ENCODE data around the gene PXK. TPM values are rescaled to one million over a fixed set of nuclear protein-coding genes. Genes with fewer than 3 reads are reported as not detected.

PXK gene
- total and polyA plus RNA-seq, 4 donors = 6.0 to 15.9 (median 12.6) TPM

DNA sequence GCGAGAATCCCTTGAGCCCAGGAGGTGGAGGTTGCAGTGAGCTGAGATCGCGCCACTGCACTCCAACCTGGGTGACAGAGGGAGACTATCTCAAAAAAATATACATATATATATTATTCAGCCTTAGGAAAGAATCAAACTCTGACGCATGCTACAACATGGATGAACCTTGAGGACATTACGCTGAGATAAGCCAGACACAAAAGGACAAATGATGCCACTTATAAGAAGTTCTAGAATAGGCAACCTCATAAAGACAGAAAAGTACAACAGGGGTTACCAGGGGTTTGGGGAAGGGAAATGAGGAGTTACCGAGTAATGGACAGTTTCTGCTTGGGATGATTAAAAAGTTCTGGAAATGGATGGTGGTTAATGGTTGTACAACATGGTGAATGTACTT, 100.2 kb downstream of the PXK start:
- Histone ChIP-seq H3K27ac (ENCODE audit: low read depth in 1 of 2, low read length in 2 of 2) (peak overlapping the region; percentile 97 to 99), H3K4me1 (ENCODE audit: control insufficient read depth in 4 of 4, insufficient read depth in 4 of 4, low read length in 3 of 4) (peaks cover 4 to 15% (median 11%) of the 10 kb centered on the region in 4 donors), H3K9me3 (ENCODE audit: control insufficient read depth in 4 of 4, low read length in 3 of 4) (no peaks in the 10 kb centered on the region), H3K4me3 (ENCODE audit: low read depth in 1 of 3, low read length in 3 of 3) (peak overlapping the region; percentile 89 to 95 (median 91)), H3K36me3 (ENCODE audit: control insufficient read depth in 4 of 4, insufficient read depth in 3 of 4, low read depth in 1 of 4, low read length in 3 of 4) (peaks cover 6 to 38% (median 28%) of the 10 kb centered on the region in 4 donors), H3K9ac (ENCODE audit: low read depth in 1 of 2, low read length in 2 of 2) (peak overlapping the region; percentile 72 to 89), H3K27me3 (ENCODE audit: control insufficient read depth in 4 of 4, insufficient read depth in 4 of 4, low read length in 3 of 4) (no peaks in the 10 kb centered on the region)
- DNase-seq (ENCODE audit: low spot score) = no peak
- TF ChIP-seq JUND (IDR thresholded peaks at IDR 0.05) (no peak), REST (IDR thresholded peaks at IDR 0.05) (no peak), ZBTB33 (IDR thresholded peaks at IDR 0.05) (no peak), YY1 (IDR thresholded peaks at IDR 0.05) (no peak), SP1 (IDR thresholded peaks at IDR 0.05) (no peak), HNF4A (conservative IDR thresholded peaks at IDR 0.05) (no peak), TAF1 (conservative IDR thresholded peaks at IDR 0.05) (no peak), RAD21 (IDR thresholded peaks at IDR 0.05) (no peak)
- 69% methylated on average over 6 of the region's 6 CpGs for WGBS

DNA sequence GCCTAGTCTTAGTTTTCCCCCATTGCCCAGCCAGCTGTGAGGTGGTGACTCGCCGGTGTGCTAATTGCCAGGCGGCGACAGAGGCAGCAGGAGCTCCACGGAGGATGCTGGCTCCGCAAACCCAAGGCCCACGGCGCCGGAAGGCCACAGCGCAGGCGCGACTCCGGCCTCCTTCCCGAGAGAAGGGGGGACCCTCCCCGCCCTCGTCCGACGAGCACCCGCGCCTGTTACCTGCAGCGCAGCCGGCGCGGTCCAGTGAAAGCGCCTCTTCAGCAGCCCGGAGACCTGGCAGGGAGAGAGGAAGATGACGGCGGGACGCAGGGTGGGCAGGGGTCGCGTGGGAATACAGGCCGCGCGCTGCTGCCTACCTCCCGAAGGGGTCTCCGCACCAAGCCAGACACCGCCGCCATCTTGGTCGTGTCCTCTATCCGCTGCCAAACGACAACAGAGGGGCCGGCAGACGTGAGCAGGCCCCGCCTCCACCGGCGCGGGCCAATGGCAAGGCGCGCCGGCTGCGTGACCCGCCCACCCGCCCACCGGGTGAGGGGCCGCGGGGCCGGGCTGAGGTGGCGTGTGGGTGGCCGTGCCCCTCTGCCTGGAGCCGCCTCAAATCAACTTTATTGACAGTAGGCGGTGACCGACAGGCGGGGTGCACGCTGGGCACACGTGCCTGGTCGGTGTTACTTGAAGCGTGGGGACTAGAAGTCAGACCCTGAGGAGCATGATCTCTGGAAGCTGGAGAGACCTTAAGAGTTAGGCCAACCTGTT, 100.9 kb downstream of the PXK start, which contains the start of gene PDHB:
TSS of gene PDHB (minus strand) at position 433 of the 768 bp plus-strand sequence. CDS start at position 410, 23 bp downstream.
- WGBS = under 1% methylated on average over 67 of the region's 67 CpGs
- DNase-seq (ENCODE audit: low spot score) = peak; percentile 89
- H3K4me1 ChIP-seq (ENCODE audit: control insufficient read depth in 4 of 4, insufficient read depth in 4 of 4, low read length in 3 of 4) = peaks cover 4 to 15% (median 11%) of the 10 kb centered on the region in 4 donors
- TF ChIP-seq CTCF (IDR thresholded peaks at IDR 0.05; ENCODE audit: low read depth, low read length, missing input control) (no peak), SP1 (IDR thresholded peaks at IDR 0.05) (peak; percentile 36), JUND (IDR thresholded peaks at IDR 0.05) (no peak), EGR1 (IDR thresholded peaks at IDR 0.05; ENCODE audit: low read depth in 2 of 2) (peak in 1 of 2 donors; percentile 24), GABPA (IDR thresholded peaks at IDR 0.05 in 1 of 2, conservative IDR thresholded peaks at IDR 0.05 in 1 of 2) (no peak), YY1 (IDR thresholded peaks at IDR 0.05) (peak; percentile 98), FOXA1 (IDR thresholded peaks at IDR 0.05) (peak; percentile 40), HNF4A (conservative IDR thresholded peaks at IDR 0.05) (peak in 1 of 2 donors; percentile 33), RXRA (IDR thresholded peaks at IDR 0.05) (peak; percentile 57 to 87), REST (IDR thresholded peaks at IDR 0.05) (no peak), NR2F2 (IDR thresholded peaks at IDR 0.05) (no peak), RAD21 (IDR thresholded peaks at IDR 0.05) (peak; percentile 42 to 47), ZBTB33 (IDR thresholded peaks at IDR 0.05) (no peak)
- TF ChIP-seq, protein P1, sequence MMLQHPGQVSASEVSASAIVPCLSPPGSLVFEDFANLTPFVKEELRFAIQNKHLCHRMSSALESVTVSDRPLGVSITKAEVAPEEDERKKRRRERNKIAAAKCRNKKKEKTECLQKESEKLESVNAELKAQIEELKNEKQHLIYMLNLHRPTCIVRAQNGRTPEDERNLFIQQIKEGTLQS (IDR thresholded peaks at IDR 0.05) = no peak
- TF ChIP-seq, protein P2, sequence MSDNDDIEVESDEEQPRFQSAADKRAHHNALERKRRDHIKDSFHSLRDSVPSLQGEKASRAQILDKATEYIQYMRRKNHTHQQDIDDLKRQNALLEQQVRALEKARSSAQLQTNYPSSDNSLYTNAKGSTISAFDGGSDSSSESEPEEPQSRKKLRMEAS (IDR thresholded peaks at IDR 0.05) = peak; percentile 24

More for the DNA sequence above, 100.9 kb downstream of the PXK start, which contains the start of gene PDHB:
- Histone ChIP-seq H3K27ac (ENCODE audit: low read depth in 1 of 2, low read length in 2 of 2) (peak within 1 kb of the TSS; percentile 97 to 99), H3K27me3 (ENCODE audit: control insufficient read depth in 4 of 4, insufficient read depth in 4 of 4, low read length in 3 of 4) (no peaks in the 10 kb centered on the region), H3K9ac (ENCODE audit: low read depth in 1 of 2, low read length in 2 of 2) (peak within 1 kb of the TSS; percentile 72 to 89), H3K4me3 (ENCODE audit: low read depth in 1 of 3, low read length in 3 of 3) (peak within 1 kb of the TSS; percentile 89 to 95 (median 91)), H3K9me3 (ENCODE audit: control insufficient read depth in 4 of 4, low read length in 3 of 4) (no peaks in the 10 kb centered on the region), H3K36me3 (ENCODE audit: control insufficient read depth in 4 of 4, insufficient read depth in 3 of 4, low read depth in 1 of 4, low read length in 3 of 4) (peaks cover 5 to 31% (median 21%) of the 10 kb centered on the region in 4 donors)
